Measurements from ENCODE around the gene SH3PXD2A.

DNA sequence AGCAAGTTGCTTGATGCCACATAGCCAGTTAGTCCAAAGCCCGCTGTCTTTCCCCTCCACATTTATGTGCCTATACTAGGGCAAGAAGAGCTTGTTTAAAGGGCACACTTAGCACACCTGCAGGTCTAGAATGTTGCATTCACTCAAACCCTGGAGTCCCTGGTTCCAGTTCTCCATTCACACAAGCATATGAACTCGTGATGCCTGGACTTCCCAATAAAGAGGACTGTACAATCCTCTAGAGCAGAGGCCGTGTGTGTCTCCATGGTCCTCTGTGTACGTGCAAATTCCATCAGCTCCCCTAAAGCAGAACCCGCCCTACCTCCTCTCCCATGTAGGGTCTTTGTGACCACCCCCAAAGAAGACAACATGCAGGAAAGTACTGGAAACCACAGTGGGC, 3.0 kb upstream of the SH3PXD2A start:
- TF ChIP-seq, protein P1, sequence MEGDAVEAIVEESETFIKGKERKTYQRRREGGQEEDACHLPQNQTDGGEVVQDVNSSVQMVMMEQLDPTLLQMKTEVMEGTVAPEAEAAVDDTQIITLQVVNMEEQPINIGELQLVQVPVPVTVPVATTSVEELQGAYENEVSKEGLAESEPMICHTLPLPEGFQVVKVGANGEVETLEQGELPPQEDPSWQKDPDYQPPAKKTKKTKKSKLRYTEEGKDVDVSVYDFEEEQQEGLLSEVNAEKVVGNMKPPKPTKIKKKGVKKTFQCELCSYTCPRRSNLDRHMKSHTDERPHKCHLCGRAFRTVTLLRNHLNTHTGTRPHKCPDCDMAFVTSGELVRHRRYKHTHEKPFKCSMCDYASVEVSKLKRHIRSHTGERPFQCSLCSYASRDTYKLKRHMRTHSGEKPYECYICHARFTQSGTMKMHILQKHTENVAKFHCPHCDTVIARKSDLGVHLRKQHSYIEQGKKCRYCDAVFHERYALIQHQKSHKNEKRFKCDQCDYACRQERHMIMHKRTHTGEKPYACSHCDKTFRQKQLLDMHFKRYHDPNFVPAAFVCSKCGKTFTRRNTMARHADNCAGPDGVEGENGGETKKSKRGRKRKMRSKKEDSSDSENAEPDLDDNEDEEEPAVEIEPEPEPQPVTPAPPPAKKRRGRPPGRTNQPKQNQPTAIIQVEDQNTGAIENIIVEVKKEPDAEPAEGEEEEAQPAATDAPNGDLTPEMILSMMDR (tag by site-specific recombination; IDR thresholded peaks at IDR 0.05), result no peak
- no peak for TF ChIP-seq OSR2 (tag by site-specific recombination; IDR thresholded peaks at IDR 0.05)
